Caco-2 (cell line): ENCODE data around the gene TSPAN33. TPM values are rescaled to one million over a fixed set of nuclear protein-coding genes. Genes with fewer than 3 reads are reported as not detected.
A peak's percentile ranks its signal among the peaks of the same experiment; 100 is the strongest.

ENCODE experiments used
- BruUV-seq: library from RNA; stranded (reverse); fragments of 400-500 nt; replicated peaks from 2 replicates; lab custom pipeline; 2021; lab: Mats Ljungman, UMichigan
- CTCF ChIA-PET: fragments of 300-600 bp; sonication (Branson Sonifier 250); formaldehyde crosslinking; loops from one replicate; lab custom pipeline; 2022; ENCODE audit warnings: antibody characterized with exemption; lab: Charles Lee
- POLR2A ChIA-PET: fragments of 300-600 bp; sonication (Branson Sonifier 250); formaldehyde crosslinking; loops from one replicate; lab custom pipeline; 2022; ENCODE audit warnings: antibody characterized with exemption; lab: Charles Lee
- DNase-seq, 2 experiments: peaks; one replicate each; pipeline versions ENCODE4 v3.0.0 to v3.0.0-alpha.2; 2020 to 2022
- H3K27me3 ChIP-seq: replicated peaks from 2 replicates; pipeline ENCODE4 v1.6.0; 2011; ENCODE audit warnings: low read length; ENCODE audit not compliant: control insufficient read depth, insufficient read depth
- H3K36me3 ChIP-seq: 2 replicates; pipeline ENCODE4 v1.5.1; 2011; ENCODE audit warnings: low read length; ENCODE audit not compliant: control insufficient read depth, insufficient read depth
- H3K4me1 ChIP-seq: fragments of 250-450 bp; sonication (Bioruptor Pico); 2 replicates; pipeline ENCODE4 v1.5.1; 2020; ENCODE audit warnings: mild to moderate bottlenecking
- H3K4me3 ChIP-seq: 2 replicates; pipeline ENCODE4 v1.5.1; 2011; ENCODE audit warnings: low read depth, mild to moderate bottlenecking, control low read depth, low read length
- H3K9me3 ChIP-seq: fragments of 250-450 bp; sonication (Bioruptor Pico); 2 replicates; pipeline ENCODE4 v1.5.1; 2020; ENCODE audit warnings: mild to moderate bottlenecking, moderate library complexity
- H3K27ac Mint-ChIP-seq: one replicate; pipeline ENCODE4 v1.8.0; 2022; ENCODE audit warnings: mixed read lengths; ENCODE audit not compliant: unreplicated experiment
- H3K27me3 Mint-ChIP-seq: one replicate; pipeline ENCODE4 v1.8.0; 2022; ENCODE audit warnings: mixed read lengths; ENCODE audit not compliant: insufficient read depth, unreplicated experiment
- H3K36me3 Mint-ChIP-seq: one replicate; pipeline ENCODE4 v1.8.0; 2022; ENCODE audit warnings: mild to moderate bottlenecking, mixed read lengths; ENCODE audit not compliant: insufficient read depth, unreplicated experiment
- H3K4me1 Mint-ChIP-seq: one replicate; pipeline ENCODE4 v1.8.0; 2022; ENCODE audit warnings: low read depth, mixed read lengths; ENCODE audit not compliant: unreplicated experiment
- H3K4me3 Mint-ChIP-seq: one replicate; pipeline ENCODE4 v1.8.0; 2022; ENCODE audit warnings: mild to moderate bottlenecking, moderate library complexity, mixed read lengths; ENCODE audit not compliant: unreplicated experiment
- H3K9me3 Mint-ChIP-seq: one replicate; pipeline ENCODE4 v1.8.0; 2022; ENCODE audit warnings: mixed read lengths; ENCODE audit not compliant: unreplicated experiment
- CTCF ChIP-seq, 2 experiments: fragments of 200-600 bp in 1 of 2; IDR thresholded peaks; 1 replicate in 1 of 2; 2 replicates in 1 of 2; pipeline versions ENCODE4 v1.5.1 to v1.8.0; 2011 to 2022; ENCODE audit warnings: antibody characterized with exemption in 1 of 2, control low read depth in 1 of 2, inconsistent platforms in 1 of 2, low read depth in 1 of 2, low read length in 1 of 2, mild to moderate bottlenecking in 1 of 2, moderate library complexity in 1 of 2; ENCODE audit not compliant: insufficient read depth in 1 of 2, severe bottlenecking in 1 of 2, unreplicated experiment in 1 of 2
- intact Hi-C: fragments of 100-400 bp; cut with micrococcal nuclease; formaldehyde crosslinking; loops from one replicate; pipeline ENCODE4 v1.10.0; 2022; ENCODE audit not compliant: unreplicated experiment
- total RNA-seq: library from RNA; stranded (reverse); gene quantifications from 2 replicates; pipeline ENCODE4 v1.2.3, GENCODE V29; 2022

The TSPAN33 gene
- total RNA-seq, 1 experiment from 2014 or later, result 4.5 TPM

- Histone ChIP-seq H3K9me3 (no peaks in the 10 kb centered on the region), H3K4me3 (peak overlapping the region; percentile 51), H3K27me3 (no peaks in the 10 kb centered on the region), H3K36me3 (no peaks in the 10 kb centered on the region), H3K4me1 (peaks cover 6% of the 10 kb centered on the region)
- no peak for DNase-seq
- peaks cover 28% of the 10 kb centered on the region for H3K27me3 Mint-ChIP-seq
- no TSS peak for BruUV-seq
- H3K4me1 Mint-ChIP-seq, result peaks cover 4% of the 10 kb centered on the region
- H3K4me3 Mint-ChIP-seq, result peak overlapping the region; percentile 80
- ChIA-PET POLR2A (interaction anchor here (0.6 kb wide), 1 partner anchor 23 kb away, joined by 3 read pairs; no protein-coding TSS in a partner anchor), CTCF (interaction anchor here (0.7 kb wide), 1 partner anchor 230 kb away, joined by 4 read pairs; no protein-coding TSS in a partner anchor)
- no peaks in the 10 kb centered on the region for H3K9me3 Mint-ChIP-seq
- intact Hi-C loops, result no loop called here
- no peaks in the 10 kb centered on the region for H3K36me3 Mint-ChIP-seq
- no peak overlapping the region for H3K27ac Mint-ChIP-seq
- peak in 1 of 2 experiments; percentile 9 for TF ChIP-seq CTCF (IDR thresholded peaks at IDR 0.05; ENCODE audit: insufficient read depth in 1 of 2, low read depth in 1 of 2, low read length in 1 of 2, severe bottlenecking in 1 of 2, unreplicated experiment in 1 of 2)
Measured at GRCh38 chr7:129144834-129145668, 544 bp downstream of the TSPAN33 start.

GRCh38 chr7:129146237-129146979 is 1.9 kb downstream of the TSPAN33 start:
- H3K36me3 Mint-ChIP-seq, result no peaks in the 10 kb centered on the region
- DNase-seq, result no peak
- POLR2A ChIA-PET, result no interaction called here
- H3K9me3 ChIP-seq, result no peaks in the 10 kb centered on the region
- no peak for TF ChIP-seq CTCF (IDR thresholded peaks at IDR 0.05; ENCODE audit: insufficient read depth in 1 of 2, low read depth in 1 of 2, low read length in 1 of 2, severe bottlenecking in 1 of 2, unreplicated experiment in 1 of 2)
- CTCF ChIA-PET, result interaction anchor here (2.1 kb wide), 1 partner anchor 17 kb away, joined by 12 read pairs; no protein-coding TSS in a partner anchor
- H3K9me3 Mint-ChIP-seq, result no peaks in the 10 kb centered on the region
- H3K4me1 ChIP-seq, result peaks cover 8% of the 10 kb centered on the region
- peaks cover 28% of the 10 kb centered on the region for H3K27me3 Mint-ChIP-seq
- H3K27me3 ChIP-seq, result no peaks in the 10 kb centered on the region
- no peaks in the 10 kb centered on the region for H3K36me3 ChIP-seq
- H3K4me1 Mint-ChIP-seq, result peaks cover 4% of the 10 kb centered on the region
- H3K4me3 Mint-ChIP-seq, result no peak overlapping the region
- intact Hi-C loops, result no loop called here
- no TSS peak for BruUV-seq
- H3K4me3 ChIP-seq, result no peak overlapping the region
- no peak overlapping the region for H3K27ac Mint-ChIP-seq

- H3K36me3 Mint-ChIP-seq, result no peaks in the 10 kb centered on the region
- no peak for TF ChIP-seq CTCF (IDR thresholded peaks at IDR 0.05; ENCODE audit: insufficient read depth in 1 of 2, low read depth in 1 of 2, low read length in 1 of 2, severe bottlenecking in 1 of 2, unreplicated experiment in 1 of 2)
- H3K27me3 Mint-ChIP-seq, result peaks cover 23% of the 10 kb centered on the region
- Histone ChIP-seq H3K4me3 (no peak overlapping the region), H3K9me3 (no peaks in the 10 kb centered on the region), H3K36me3 (no peaks in the 10 kb centered on the region), H3K27me3 (no peaks in the 10 kb centered on the region), H3K4me1 (peaks cover 8% of the 10 kb centered on the region)
- CTCF ChIA-PET, result interaction anchor here (2.1 kb wide), 1 partner anchor 16 kb away, joined by 12 read pairs; no protein-coding TSS in a partner anchor
- H3K9me3 Mint-ChIP-seq, result no peaks in the 10 kb centered on the region
- H3K27ac Mint-ChIP-seq, result no peak overlapping the region
- H3K4me1 Mint-ChIP-seq, result peaks cover 4% of the 10 kb centered on the region
- no peak for DNase-seq
- POLR2A ChIA-PET, result no interaction called here
- no TSS peak for BruUV-seq
- intact Hi-C loops, result no loop called here
- H3K4me3 Mint-ChIP-seq, result no peak overlapping the region
Measured at GRCh38 chr7:129147731-129148130, 3.2 kb downstream of the TSPAN33 start.
